Measurements from ENCODE around the gene FLOT1.
"Not testable (repeated sequence)": the region's sequence is repeated elsewhere in the genome, so short reads cannot be mapped to it uniquely, and the experiment has no call there.

Gene FLOT1

GRCh38 chr6:30760549-30760948 is 18.1 kb upstream of the FLOT1 start:
- H3K4me2 ChIP-seq (ENCODE audit: low read length): no peak overlapping the region
- no peaks in the 10 kb centered on the region for H3F3A ChIP-seq (ENCODE audit: insufficient read depth, low read length)
- TF ChIP-seq CTCF (IDR thresholded peaks at IDR 0.05; ENCODE audit: low read length) (no peak), EZH2 (IDR thresholded peaks at IDR 0.05; ENCODE audit: borderline replicate concordance, low read length) (no peak)
- no peak overlapping the region for H3K27ac ChIP-seq (ENCODE audit: low read depth, low read length, poor library complexity, severe bottlenecking)
- H3K79me2 ChIP-seq (ENCODE audit: insufficient read depth, low read length): no peaks in the 10 kb centered on the region
- H3K4me1 ChIP-seq (ENCODE audit: insufficient read depth, low read length, severe bottlenecking): no peaks in the 10 kb centered on the region
- H2AFZ ChIP-seq (ENCODE audit: low read length): no peak overlapping the region
- no peaks in the 10 kb centered on the region; the same call in 1 of the 2 replicates for H3K27me3 ChIP-seq (ENCODE audit: insufficient read depth, low read length)
- no peaks in the 10 kb centered on the region for H3K9me2 ChIP-seq (ENCODE audit: low read depth, low read length)
- H4K20me1 ChIP-seq (ENCODE audit: insufficient read depth, low read length): no peaks in the 10 kb centered on the region
- no peaks in the 10 kb centered on the region for H3K36me3 ChIP-seq (ENCODE audit: insufficient read depth, low read length)
- no peaks in the 10 kb centered on the region for H3K9me3 ChIP-seq (ENCODE audit: low read length)
- no peak overlapping the region for H3K4me3 ChIP-seq (ENCODE audit: low read depth, low read length, poor library complexity, severe bottlenecking)
- H3K9ac ChIP-seq (ENCODE audit: low read length): no peak overlapping the region

- Histone ChIP-seq H3K27ac (ENCODE audit: low read depth, low read length, poor library complexity, severe bottlenecking) (no peak overlapping the region), H3K9me3 (ENCODE audit: low read length) (no peaks in the 10 kb centered on the region), H3K36me3 (ENCODE audit: insufficient read depth, low read length) (no peaks in the 10 kb centered on the region), H2AFZ (ENCODE audit: low read length) (no peak overlapping the region), H3K79me2 (ENCODE audit: insufficient read depth, low read length) (no peaks in the 10 kb centered on the region), H3K9ac (ENCODE audit: low read length) (no peak overlapping the region), H3K4me2 (ENCODE audit: low read length) (no peak overlapping the region), H3K9me2 (ENCODE audit: low read depth, low read length) (no peaks in the 10 kb centered on the region), H3K4me1 (ENCODE audit: insufficient read depth, low read length, severe bottlenecking) (no peaks in the 10 kb centered on the region), H3F3A (ENCODE audit: insufficient read depth, low read length) (no peaks in the 10 kb centered on the region), H3K27me3 (ENCODE audit: insufficient read depth, low read length) (no peaks in the 10 kb centered on the region; the same call in 1 of the 2 replicates), H3K4me3 (ENCODE audit: low read depth, low read length, poor library complexity, severe bottlenecking) (no peak overlapping the region), H4K20me1 (ENCODE audit: insufficient read depth, low read length) (no peaks in the 10 kb centered on the region)
- TF ChIP-seq CTCF (IDR thresholded peaks at IDR 0.05; ENCODE audit: low read length) (no peak), EZH2 (IDR thresholded peaks at IDR 0.05; ENCODE audit: borderline replicate concordance, low read length) (no peak)
Observed at GRCh38 chr6:30759575-30760239, 17.2 kb upstream of the FLOT1 start.

DNA sequence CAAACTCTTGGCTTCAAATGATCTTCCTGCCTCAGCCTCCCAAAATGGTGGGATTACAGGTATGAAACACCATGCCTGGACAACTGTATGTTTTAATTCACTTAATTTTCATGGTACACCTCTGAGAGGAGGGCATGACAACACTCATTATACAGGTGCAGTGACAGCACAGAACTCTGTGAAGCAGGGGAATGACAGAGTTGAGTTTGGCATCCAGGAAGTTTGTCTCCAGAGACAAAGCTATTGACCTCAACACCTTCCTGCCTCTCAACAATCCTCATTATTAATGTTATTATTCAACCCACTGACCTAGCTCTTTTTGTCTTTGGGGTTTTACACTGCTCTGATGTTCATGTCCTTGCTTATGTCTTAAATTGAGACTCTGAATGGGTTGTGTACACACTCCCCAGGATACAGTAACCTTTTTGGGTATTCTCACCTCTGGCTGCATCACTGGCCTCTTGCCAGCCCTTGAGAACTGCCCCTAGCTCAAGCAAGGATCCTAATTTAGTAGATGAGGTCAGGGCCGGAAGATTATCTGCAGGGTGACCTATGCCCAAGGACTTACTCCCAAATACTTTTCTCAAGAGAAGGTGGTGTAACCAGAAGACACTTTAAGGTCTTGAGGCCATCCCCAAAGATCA is 14.9 kb upstream of the FLOT1 start:
- H3K4me1 ChIP-seq (ENCODE audit: insufficient read depth, low read length, severe bottlenecking): no peaks in the 10 kb centered on the region
- TF ChIP-seq EZH2 (IDR thresholded peaks at IDR 0.05; ENCODE audit: borderline replicate concordance, low read length) (no peak), CTCF (IDR thresholded peaks at IDR 0.05; ENCODE audit: low read length) (no peak)
- H3F3A ChIP-seq (ENCODE audit: insufficient read depth, low read length): no peaks in the 10 kb centered on the region
- H3K9me2 ChIP-seq (ENCODE audit: low read depth, low read length): no peaks in the 10 kb centered on the region
- H3K4me3 ChIP-seq (ENCODE audit: low read depth, low read length, poor library complexity, severe bottlenecking): no peak overlapping the region
- H4K20me1 ChIP-seq (ENCODE audit: insufficient read depth, low read length): no peaks in the 10 kb centered on the region
- H3K79me2 ChIP-seq (ENCODE audit: insufficient read depth, low read length): no peaks in the 10 kb centered on the region
- no peak overlapping the region for H2AFZ ChIP-seq (ENCODE audit: low read length)
- no peaks in the 10 kb centered on the region; the same call in 1 of the 2 replicates for H3K27me3 ChIP-seq (ENCODE audit: insufficient read depth, low read length)
- no peak overlapping the region for H3K27ac ChIP-seq (ENCODE audit: low read depth, low read length, poor library complexity, severe bottlenecking)
- H3K4me2 ChIP-seq (ENCODE audit: low read length): no peak overlapping the region
- H3K9ac ChIP-seq (ENCODE audit: low read length): no peak overlapping the region
- H3K36me3 ChIP-seq (ENCODE audit: insufficient read depth, low read length): no peaks in the 10 kb centered on the region
- H3K9me3 ChIP-seq (ENCODE audit: low read length): no peaks in the 10 kb centered on the region

DNA sequence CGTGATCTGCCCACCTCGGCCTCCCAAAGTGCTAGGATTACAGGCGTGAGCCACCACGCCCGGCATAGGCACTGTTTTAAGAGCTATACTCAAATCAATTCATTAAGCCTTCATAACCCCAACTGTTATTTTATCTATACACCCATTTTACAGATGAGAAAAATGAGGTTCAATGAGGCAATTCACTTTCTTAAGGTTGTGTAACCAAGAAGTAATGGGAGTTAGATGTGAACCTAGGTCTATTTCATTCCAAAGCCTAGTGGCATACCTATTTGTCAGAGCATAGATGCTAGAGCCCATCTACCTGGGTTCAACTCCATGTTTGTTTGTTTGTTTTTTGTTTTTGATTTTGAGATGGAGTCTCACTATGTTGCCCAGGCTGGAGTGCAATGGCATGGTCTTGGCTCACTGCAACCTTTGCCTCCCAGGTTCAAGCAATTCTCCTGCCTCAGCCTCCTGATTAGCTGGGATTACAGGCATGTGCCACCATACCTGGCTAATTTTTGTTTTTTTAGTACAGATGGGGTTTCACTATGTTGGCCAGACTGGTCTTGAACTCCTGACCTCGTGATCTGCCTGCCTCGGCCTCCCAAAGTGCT is 14.0 kb upstream of the FLOT1 start:
- H3K4me2 ChIP-seq (ENCODE audit: low read length); H3K9me2 ChIP-seq (ENCODE audit: low read depth, low read length); H3K9me3 ChIP-seq (ENCODE audit: low read length); H3K36me3 ChIP-seq (ENCODE audit: insufficient read depth, low read length); H3K27ac ChIP-seq (ENCODE audit: low read depth, low read length, poor library complexity, severe bottlenecking); H3K79me2 ChIP-seq (ENCODE audit: insufficient read depth, low read length); H3K27me3 ChIP-seq (ENCODE audit: insufficient read depth, low read length); H2AFZ ChIP-seq (ENCODE audit: low read length); H3F3A ChIP-seq (ENCODE audit: insufficient read depth, low read length); H3K4me1 ChIP-seq (ENCODE audit: insufficient read depth, low read length, severe bottlenecking); H3K9ac ChIP-seq (ENCODE audit: low read length); H3K4me3 ChIP-seq (ENCODE audit: low read depth, low read length, poor library complexity, severe bottlenecking); H4K20me1 ChIP-seq (ENCODE audit: insufficient read depth, low read length): not testable (repeated sequence)

Measured in OCI-LY1 (cell line).